Ectodermal cell (in vitro differentiated cells): ENCODE data around the gene POU5F1.

Experiments
- H3K27ac ChIP-seq: 2 replicates; pipeline ENCODE4 v1.7.0; 2013; ENCODE audit warnings: mild to moderate bottlenecking, low read depth, low read length; ENCODE audit not compliant: insufficient read depth, poor library complexity, severe bottlenecking
- H3K27me3 ChIP-seq: 2 replicates; pipeline ENCODE4 v1.7.0; 2013; ENCODE audit warnings: mild to moderate bottlenecking, low read length; ENCODE audit not compliant: insufficient read depth, control insufficient read depth, poor library complexity, severe bottlenecking
- H3K36me3 ChIP-seq: one replicate; pipeline ENCODE4 v1.7.0; 2013; ENCODE audit warnings: low read length; ENCODE audit not compliant: control insufficient read depth, insufficient read depth
- H3K4me1 ChIP-seq: one replicate; pipeline ENCODE4 v1.7.0; 2013; ENCODE audit warnings: low read length; ENCODE audit not compliant: control insufficient read depth, insufficient read depth
- H3K4me3 ChIP-seq: 2 replicates; pipeline ENCODE4 v1.7.0; 2013; ENCODE audit warnings: low read depth, low read length, control low read depth; ENCODE audit not compliant: insufficient read depth
- H3K9me3 ChIP-seq: 2 replicates; pipeline ENCODE4 v1.7.0; 2013; ENCODE audit warnings: mild to moderate bottlenecking, low read length, moderate library complexity; ENCODE audit not compliant: control insufficient read depth
- WGBS, 2 experiments: methylation state at CpG; one replicate each; pipeline ENCODE4 v1.1.7; 2013; ENCODE audit warnings: missing lambda C conversion rate in 2 of 2; 5-methylcytosine and 5-hydroxymethylcytosine counted together

Gene POU5F1

GRCh38 chr6:31142361-31142761 is 28.1 kb downstream of the POU5F1 start:
- H3K27ac ChIP-seq = no peak overlapping the region
- 51 to 55% methylated on average over 2 of the region's 2 CpGs for WGBS, 2 experiments

GRCh38 chr6:31140643-31141042 is 29.8 kb downstream of the POU5F1 start:
- 89 to 90% methylated on average over 15 of the region's 15 CpGs for WGBS, 2 experiments
- H3K9me3 ChIP-seq = no peaks in the 10 kb centered on the region

More at GRCh38 chr6:31142361-31142761, 28.1 kb downstream of the POU5F1 start:
- H3K4me3 ChIP-seq = no peak overlapping the region
- H3K36me3 ChIP-seq = peaks cover 8% of the 10 kb centered on the region
- H3K27me3 ChIP-seq = no peaks in the 10 kb centered on the region
- peaks cover 14% of the 10 kb centered on the region for H3K4me1 ChIP-seq
- H3K9me3 ChIP-seq = no peaks in the 10 kb centered on the region

GRCh38 chr6:31139599-31139998 is 30.9 kb downstream of the POU5F1 start:
- 20 to 22% methylated on average over 4 of the region's 4 CpGs for WGBS, 2 experiments
- H3K4me1 ChIP-seq = peaks cover 14% of the 10 kb centered on the region
- H3K36me3 ChIP-seq = peaks cover 3% of the 10 kb centered on the region
- H3K27ac ChIP-seq = no peak overlapping the region
- no peaks in the 10 kb centered on the region for H3K27me3 ChIP-seq
- no peaks in the 10 kb centered on the region for H3K9me3 ChIP-seq
- no peak overlapping the region for H3K4me3 ChIP-seq

More at GRCh38 chr6:31140643-31141042, 29.8 kb downstream of the POU5F1 start:
- H3K36me3 ChIP-seq = peaks cover 8% of the 10 kb centered on the region
- H3K27ac ChIP-seq = no peak overlapping the region
- no peaks in the 10 kb centered on the region for H3K27me3 ChIP-seq
- no peak overlapping the region for H3K4me3 ChIP-seq
- H3K4me1 ChIP-seq = peaks cover 14% of the 10 kb centered on the region

GRCh38 chr6:31138982-31139381 is 31.5 kb downstream of the POU5F1 start, which contains the start of gene PSORS1C2:
PSORS1C2 (minus strand) TSS chr6:31139066; CDS start chr6:31139026, 40 bp downstream.
- Histone ChIP-seq H3K27me3 (no peaks in the 10 kb centered on the region), H3K27ac (no peak within 1 kb of the TSS), H3K4me1 (peaks cover 14% of the 10 kb centered on the region), H3K36me3 (peaks cover 3% of the 10 kb centered on the region), H3K4me3 (no peak within 1 kb of the TSS), H3K9me3 (no peaks in the 10 kb centered on the region)
- WGBS, 2 experiments = 91 to 93% methylated on average over 4 of the region's 4 CpGs

- WGBS, 2 experiments = 86 to 89% methylated on average over 10 of the region's 10 CpGs
- Histone ChIP-seq H3K27ac (no peak overlapping the region), H3K9me3 (no peaks in the 10 kb centered on the region), H3K4me3 (no peak overlapping the region), H3K36me3 (no peaks in the 10 kb centered on the region), H3K4me1 (no peaks in the 10 kb centered on the region), H3K27me3 (no peaks in the 10 kb centered on the region)
Observed at GRCh38 chr6:31135710-31136109, 34.8 kb downstream of the POU5F1 start.

- WGBS, 2 experiments = 75 to 77% methylated on average over 6 of the region's 6 CpGs
Observed at GRCh38 chr6:31132806-31133205, 37.7 kb downstream of the POU5F1 start.

GRCh38 chr6:31131595-31131994 is 38.9 kb downstream of the POU5F1 start:
- Histone ChIP-seq H3K9me3 (no peaks in the 10 kb centered on the region), H3K36me3 (no peaks in the 10 kb centered on the region), H3K27me3 (no peaks in the 10 kb centered on the region), H3K4me3 (no peak overlapping the region), H3K4me1 (no peaks in the 10 kb centered on the region), H3K27ac (no peak overlapping the region)
- 87 to 88% methylated on average over 3 of the region's 3 CpGs for WGBS, 2 experiments

More at GRCh38 chr6:31132806-31133205, 37.7 kb downstream of the POU5F1 start:
- Histone ChIP-seq H3K4me3 (no peak overlapping the region), H3K4me1 (no peaks in the 10 kb centered on the region), H3K27me3 (no peaks in the 10 kb centered on the region), H3K27ac (no peak overlapping the region), H3K36me3 (no peaks in the 10 kb centered on the region), H3K9me3 (no peaks in the 10 kb centered on the region)

GRCh38 chr6:31130751-31131150 is 39.7 kb downstream of the POU5F1 start:
- H3K36me3 ChIP-seq = no peaks in the 10 kb centered on the region
- no peak overlapping the region for H3K27ac ChIP-seq
- H3K4me3 ChIP-seq = no peak overlapping the region
- no peaks in the 10 kb centered on the region for H3K9me3 ChIP-seq
- H3K4me1 ChIP-seq = no peaks in the 10 kb centered on the region
- H3K27me3 ChIP-seq = no peaks in the 10 kb centered on the region
- 90 to 96% methylated on average over 3 of the region's 3 CpGs for WGBS, 2 experiments

- Histone ChIP-seq H3K27ac (no peak overlapping the region), H3K4me3 (no peak overlapping the region), H3K4me1 (peaks cover 6% of the 10 kb centered on the region), H3K9me3 (no peaks in the 10 kb centered on the region), H3K36me3 (no peaks in the 10 kb centered on the region), H3K27me3 (no peaks in the 10 kb centered on the region)
- 68 to 81% methylated on average over 4 of the region's 4 CpGs for WGBS, 2 experiments
Observed at GRCh38 chr6:31129130-31129529, 41.4 kb downstream of the POU5F1 start.

GRCh38 chr6:31128093-31128676 is 42.3 kb downstream of the POU5F1 start:
- 20 to 23% methylated on average over 8 of the region's 8 CpGs for WGBS, 2 experiments
- no peak overlapping the region for H3K27ac ChIP-seq
- no peaks in the 10 kb centered on the region for H3K36me3 ChIP-seq
- H3K4me1 ChIP-seq = peaks cover 11% of the 10 kb centered on the region
- no peaks in the 10 kb centered on the region for H3K9me3 ChIP-seq
- H3K27me3 ChIP-seq = no peaks in the 10 kb centered on the region
- H3K4me3 ChIP-seq = no peak overlapping the region
